Activated T-helper 1 cell treated with Interleukin-2 at 50 U/mL for 16 hours (primary cell): ENCODE results near the gene WDFY2.

Experiments used
- DNase-seq: peaks from one replicate; pipeline ENCODE4 v3.0.0-alpha.2; 2020; ENCODE audit warnings: low read depth

Gene WDFY2

GRCh38 chr13:51739027-51739764 is 154.9 kb downstream of the WDFY2 start:
- no peak for DNase-seq

GRCh38 chr13:51740698-51741097 is 156.4 kb downstream of the WDFY2 start:
- DNase-seq, result no peak

- no peak for DNase-seq
Measured at GRCh38 chr13:51742031-51742430, 157.8 kb downstream of the WDFY2 start.

GRCh38 chr13:51742611-51743010 is 158.3 kb downstream of the WDFY2 start:
- DNase-seq, result no peak

- no peak for DNase-seq
Measured at GRCh38 chr13:51745243-51745642, 161.0 kb downstream of the WDFY2 start.

GRCh38 chr13:51746802-51747201 is 162.5 kb downstream of the WDFY2 start:
- DNase-seq, result no peak

GRCh38 chr13:51747438-51748434 is 163.5 kb downstream of the WDFY2 start:
- DNase-seq, result no peak

GRCh38 chr13:51756651-51757050 is 172.4 kb downstream of the WDFY2 start:
- no peak for DNase-seq

- DNase-seq, result no peak
Measured at GRCh38 chr13:51758691-51759090, 174.4 kb downstream of the WDFY2 start.

GRCh38 chr13:51759240-51759639 is 175.0 kb downstream of the WDFY2 start:
- DNase-seq, result no peak

- no peak for DNase-seq
Measured at GRCh38 chr13:51760592-51760991, 176.3 kb downstream of the WDFY2 start.

- no peak for DNase-seq
Measured at GRCh38 chr13:51761643-51762350, 177.5 kb downstream of the WDFY2 start.

- DNase-seq, result no peak
Measured at GRCh38 chr13:51763486-51763885, 179.2 kb downstream of the WDFY2 start.

- DNase-seq, result no peak
Measured at GRCh38 chr13:51764184-51765141, 180.2 kb downstream of the WDFY2 start.

GRCh38 chr13:51765142-51765515 is 180.9 kb downstream of the WDFY2 start:
- DNase-seq, result no peak

- no peak for DNase-seq
Measured at GRCh38 chr13:51767100-51767499, 182.8 kb downstream of the WDFY2 start.

GRCh38 chr13:51768378-51768921 is 184.2 kb downstream of the WDFY2 start:
- no peak for DNase-seq

GRCh38 chr13:51768976-51769375 is 184.7 kb downstream of the WDFY2 start:
- DNase-seq, result no peak

GRCh38 chr13:51769455-51770127 is 185.3 kb downstream of the WDFY2 start:
- no peak for DNase-seq

- DNase-seq, result no peak
Measured at GRCh38 chr13:51770160-51770559, 185.9 kb downstream of the WDFY2 start.
